Measurements from ENCODE around the gene SLC7A4. TPM values are rescaled to one million over a fixed set of nuclear protein-coding genes. Genes with fewer than 3 reads are reported as not detected.
A peak's percentile ranks its signal among the peaks of the same experiment; 100 is the strongest.

The SLC7A4 gene
- total RNA-seq, 1 experiment from 2014 or later, result not detected

DNA sequence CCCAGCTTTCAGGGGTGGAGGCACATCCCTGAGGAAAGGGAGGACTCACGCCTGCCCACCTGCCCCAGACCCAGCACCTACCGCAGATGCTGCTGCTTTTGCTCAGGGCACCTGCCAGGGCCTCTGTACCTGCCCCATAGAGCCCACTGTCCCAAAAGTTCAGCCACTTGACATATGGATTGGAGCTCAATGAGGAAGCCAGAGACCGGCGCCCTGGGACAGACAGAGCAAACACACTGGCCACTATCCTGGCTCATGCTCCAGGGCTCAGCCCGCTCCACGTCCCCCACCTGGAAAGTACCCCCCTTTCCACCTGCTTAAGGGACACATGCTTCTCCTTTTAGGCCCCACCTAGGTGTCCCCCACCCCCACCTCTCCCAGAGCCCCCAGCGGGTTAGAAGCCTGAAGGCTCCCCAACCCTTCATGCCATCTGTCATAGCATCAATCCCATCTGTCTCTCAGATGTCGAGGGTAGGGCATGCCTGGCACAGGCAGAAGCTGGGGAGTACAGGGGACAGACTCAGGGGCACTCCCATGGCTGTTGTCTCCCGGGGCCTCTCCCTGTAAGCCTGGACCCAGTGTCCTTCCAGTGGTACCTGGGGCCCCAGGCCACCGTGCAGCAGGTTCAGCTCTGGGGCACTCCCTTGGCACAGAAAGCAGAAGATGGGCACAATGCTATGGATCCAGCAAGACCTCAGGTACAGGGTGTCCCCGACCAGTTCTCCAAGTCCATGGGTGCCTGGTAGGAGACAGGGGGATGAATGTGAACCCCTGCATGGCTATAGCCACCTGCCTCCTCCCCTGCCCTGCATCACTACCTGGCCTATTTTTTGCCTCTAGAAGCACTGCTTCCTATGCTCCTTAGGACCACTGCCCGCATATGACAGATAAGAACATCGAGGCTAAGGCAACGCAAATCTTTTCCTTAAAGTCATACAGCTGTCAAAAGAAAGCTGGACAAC is 19.6 kb downstream of the SLC7A4 start:
- no peaks in the 10 kb centered on the region for H3K27me3 ChIP-seq (ENCODE audit: insufficient read depth, low read length)
- ChIA-PET RAD21 (ENCODE audit: low non-redundant PET in 1 of 2, low total read pairs in 2 of 2, uncharacterized antibody in 2 of 2, unreplicated experiment in 2 of 2) (no interaction called here), CTCF (no interaction called here), POLR2A (no interaction called here)
- H3K9me3 ChIP-seq (ENCODE audit: control insufficient read depth in 1 of 2, insufficient read depth in 1 of 2, low read depth in 1 of 2, low read length in 2 of 2), result no peaks in the 10 kb centered on the region
- no peaks in the 10 kb centered on the region for H3K9me2 ChIP-seq (ENCODE audit: insufficient read depth)
- no peaks in the 10 kb centered on the region for H3K36me3 ChIP-seq (ENCODE audit: control insufficient read depth in 1 of 2, insufficient read depth in 2 of 2, low read length in 2 of 2)
- intact Hi-C loops (cut with micrococcal nuclease), result no loop called here
- H3K9ac ChIP-seq (ENCODE audit: low read length), result no peak overlapping the region
- no peak for DNase-seq (ENCODE audit: low read depth, low spot score)
- H2AFZ ChIP-seq (ENCODE audit: low read depth, low read length, poor library complexity, severe bottlenecking), result no peak overlapping the region
- H3K27ac ChIP-seq (ENCODE audit: low read depth, low read length), result no peak overlapping the region
- peak overlapping the region; percentile 82; the same call in 1 of the 2 replicates for H3K4me2 ChIP-seq (ENCODE audit: low read length)
- H4K20me1 ChIP-seq (ENCODE audit: insufficient read depth), result no peaks in the 10 kb centered on the region
- H3K79me2 ChIP-seq (ENCODE audit: insufficient read depth, low read length), result no peaks in the 10 kb centered on the region
- ATAC-seq, result no peak
- no TSS peak for BruUV-seq (replicated peaks)
- TF ChIP-seq, protein P1, sequence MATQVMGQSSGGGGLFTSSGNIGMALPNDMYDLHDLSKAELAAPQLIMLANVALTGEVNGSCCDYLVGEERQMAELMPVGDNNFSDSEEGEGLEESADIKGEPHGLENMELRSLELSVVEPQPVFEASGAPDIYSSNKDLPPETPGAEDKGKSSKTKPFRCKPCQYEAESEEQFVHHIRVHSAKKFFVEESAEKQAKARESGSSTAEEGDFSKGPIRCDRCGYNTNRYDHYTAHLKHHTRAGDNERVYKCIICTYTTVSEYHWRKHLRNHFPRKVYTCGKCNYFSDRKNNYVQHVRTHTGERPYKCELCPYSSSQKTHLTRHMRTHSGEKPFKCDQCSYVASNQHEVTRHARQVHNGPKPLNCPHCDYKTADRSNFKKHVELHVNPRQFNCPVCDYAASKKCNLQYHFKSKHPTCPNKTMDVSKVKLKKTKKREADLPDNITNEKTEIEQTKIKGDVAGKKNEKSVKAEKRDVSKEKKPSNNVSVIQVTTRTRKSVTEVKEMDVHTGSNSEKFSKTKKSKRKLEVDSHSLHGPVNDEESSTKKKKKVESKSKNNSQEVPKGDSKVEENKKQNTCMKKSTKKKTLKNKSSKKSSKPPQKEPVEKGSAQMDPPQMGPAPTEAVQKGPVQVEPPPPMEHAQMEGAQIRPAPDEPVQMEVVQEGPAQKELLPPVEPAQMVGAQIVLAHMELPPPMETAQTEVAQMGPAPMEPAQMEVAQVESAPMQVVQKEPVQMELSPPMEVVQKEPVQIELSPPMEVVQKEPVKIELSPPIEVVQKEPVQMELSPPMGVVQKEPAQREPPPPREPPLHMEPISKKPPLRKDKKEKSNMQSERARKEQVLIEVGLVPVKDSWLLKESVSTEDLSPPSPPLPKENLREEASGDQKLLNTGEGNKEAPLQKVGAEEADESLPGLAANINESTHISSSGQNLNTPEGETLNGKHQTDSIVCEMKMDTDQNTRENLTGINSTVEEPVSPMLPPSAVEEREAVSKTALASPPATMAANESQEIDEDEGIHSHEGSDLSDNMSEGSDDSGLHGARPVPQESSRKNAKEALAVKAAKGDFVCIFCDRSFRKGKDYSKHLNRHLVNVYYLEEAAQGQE (IDR thresholded peaks at IDR 0.05; ENCODE audit: low read depth), result no peak
- TF ChIP-seq POLR2AphosphoS5 (IDR thresholded peaks at IDR 0.05; ENCODE audit: low read depth, low read length), result no peak
- TF ChIP-seq, protein P2, sequence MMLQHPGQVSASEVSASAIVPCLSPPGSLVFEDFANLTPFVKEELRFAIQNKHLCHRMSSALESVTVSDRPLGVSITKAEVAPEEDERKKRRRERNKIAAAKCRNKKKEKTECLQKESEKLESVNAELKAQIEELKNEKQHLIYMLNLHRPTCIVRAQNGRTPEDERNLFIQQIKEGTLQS (IDR thresholded peaks at IDR 0.05), result no peak
- TF ChIP-seq POLR2A (IDR thresholded peaks at IDR 0.05; ENCODE audit: borderline replicate concordance, extremely low read depth, insufficient read depth, insufficient read length), result no peak
- TF ChIP-seq SIN3A (IDR thresholded peaks at IDR 0.05; ENCODE audit: low read depth), result no peak
- TF ChIP-seq, protein P3, sequence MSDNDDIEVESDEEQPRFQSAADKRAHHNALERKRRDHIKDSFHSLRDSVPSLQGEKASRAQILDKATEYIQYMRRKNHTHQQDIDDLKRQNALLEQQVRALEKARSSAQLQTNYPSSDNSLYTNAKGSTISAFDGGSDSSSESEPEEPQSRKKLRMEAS (IDR thresholded peaks at IDR 0.05), result no peak
- no peak for TF ChIP-seq JUND (IDR thresholded peaks at IDR 0.05)
- TF ChIP-seq CBX3 (IDR thresholded peaks at IDR 0.05; ENCODE audit: low read depth), result no peak
- TF ChIP-seq ELF1 (IDR thresholded peaks at IDR 0.05; ENCODE audit: borderline replicate concordance, low read depth), result no peak
- TF ChIP-seq, protein P4, sequence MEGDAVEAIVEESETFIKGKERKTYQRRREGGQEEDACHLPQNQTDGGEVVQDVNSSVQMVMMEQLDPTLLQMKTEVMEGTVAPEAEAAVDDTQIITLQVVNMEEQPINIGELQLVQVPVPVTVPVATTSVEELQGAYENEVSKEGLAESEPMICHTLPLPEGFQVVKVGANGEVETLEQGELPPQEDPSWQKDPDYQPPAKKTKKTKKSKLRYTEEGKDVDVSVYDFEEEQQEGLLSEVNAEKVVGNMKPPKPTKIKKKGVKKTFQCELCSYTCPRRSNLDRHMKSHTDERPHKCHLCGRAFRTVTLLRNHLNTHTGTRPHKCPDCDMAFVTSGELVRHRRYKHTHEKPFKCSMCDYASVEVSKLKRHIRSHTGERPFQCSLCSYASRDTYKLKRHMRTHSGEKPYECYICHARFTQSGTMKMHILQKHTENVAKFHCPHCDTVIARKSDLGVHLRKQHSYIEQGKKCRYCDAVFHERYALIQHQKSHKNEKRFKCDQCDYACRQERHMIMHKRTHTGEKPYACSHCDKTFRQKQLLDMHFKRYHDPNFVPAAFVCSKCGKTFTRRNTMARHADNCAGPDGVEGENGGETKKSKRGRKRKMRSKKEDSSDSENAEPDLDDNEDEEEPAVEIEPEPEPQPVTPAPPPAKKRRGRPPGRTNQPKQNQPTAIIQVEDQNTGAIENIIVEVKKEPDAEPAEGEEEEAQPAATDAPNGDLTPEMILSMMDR (IDR thresholded peaks at IDR 0.05 in 2 of 3, conservative IDR thresholded peaks at IDR 0.05 in 1 of 3; ENCODE audit: borderline replicate concordance in 1 of 3, insufficient read depth in 1 of 3, low read depth in 2 of 3, low read length in 2 of 3), result no peak
- TF ChIP-seq ZFX (IDR thresholded peaks at IDR 0.05), result no peak
- no peak for TF ChIP-seq ZNF274 (IDR thresholded peaks at IDR 0.05; ENCODE audit: low read depth, low read length)
- TF ChIP-seq CEBPB (IDR thresholded peaks at IDR 0.05; ENCODE audit: low read depth), result no peak
- H3K4me1 ChIP-seq (ENCODE audit: control insufficient read depth in 1 of 2, insufficient read depth in 2 of 2, low read length in 2 of 2), result peaks cover 15 to 20% of the 10 kb centered on the region in 2 experiments
- H3K4me3 ChIP-seq (replicated peaks in 1 of 2; ENCODE audit: low read depth in 1 of 2, low read length in 2 of 2), result no peak overlapping the region
